Loucy (cell line): Measurements from ENCODE around the gene ADORA2A.
A peak's percentile ranks its signal among the peaks of the same experiment; 100 is the strongest.

Experiments
- H2AFZ ChIP-seq: fragments of 200-600 bp; sonication (generic); 2 replicates; pipeline ENCODE4 v1.6.0; 2016; ENCODE audit warnings: antibody characterized with exemption, mild to moderate bottlenecking, low read length, moderate library complexity
- H3F3A ChIP-seq: fragments of 200-600 bp; 2 replicates; pipeline ENCODE4 v1.6.0; 2016; ENCODE audit warnings: antibody characterized with exemption, low read depth, mild to moderate bottlenecking
- H3K27me3 ChIP-seq: fragments of 200-600 bp; sonication (generic); 2 replicates; pipeline ENCODE4 v1.6.1; 2014; ENCODE audit warnings: low read length, mild to moderate bottlenecking; ENCODE audit not compliant: insufficient read depth, poor library complexity, severe bottlenecking
- H3K36me3 ChIP-seq: fragments of 200-600 bp; sonication (generic); 2 replicates; pipeline ENCODE4 v1.6.1; 2016; ENCODE audit warnings: low read length; ENCODE audit not compliant: insufficient read depth
- H3K4me1 ChIP-seq: fragments of 200-600 bp; sonication (generic); 2 replicates; pipeline ENCODE4 v1.5.1; 2014; ENCODE audit warnings: low read length, mild to moderate bottlenecking; ENCODE audit not compliant: insufficient read depth, poor library complexity, severe bottlenecking
- H3K4me2 ChIP-seq: fragments of 200-600 bp; sonication (generic); 2 replicates; pipeline ENCODE4 v1.6.0; 2014; ENCODE audit warnings: antibody characterized with exemption, low read length, low read depth, mild to moderate bottlenecking; ENCODE audit not compliant: poor library complexity, severe bottlenecking
- H3K4me3 ChIP-seq: fragments of 200-600 bp; sonication (generic); 2 replicates; pipeline ENCODE4 v1.5.1; 2014; ENCODE audit warnings: low read length, mild to moderate bottlenecking, mixed read lengths; ENCODE audit not compliant: poor library complexity, severe bottlenecking
- H3K79me2 ChIP-seq: fragments of 200-600 bp; sonication (generic); 2 replicates; pipeline ENCODE4 v1.6.1; 2014; ENCODE audit warnings: low read length; ENCODE audit not compliant: insufficient read depth
- H3K9ac ChIP-seq: fragments of 200-600 bp; sonication (generic); 2 replicates; pipeline ENCODE4 v1.6.0; 2014; ENCODE audit warnings: mild to moderate bottlenecking, low read depth, low read length, moderate library complexity; ENCODE audit not compliant: poor library complexity, severe bottlenecking
- H3K9me2 ChIP-seq: fragments of 200-600 bp; sonication (generic); replicated peaks from 2 replicates; pipeline ENCODE4 v1.6.1; 2016; ENCODE audit warnings: low read depth, low read length, mixed read lengths
- H3K9me3 ChIP-seq: fragments of 200-600 bp; sonication (generic); 2 replicates; pipeline ENCODE4 v1.6.1; 2014; ENCODE audit warnings: mild to moderate bottlenecking, antibody characterized with exemption, low read length, low read depth; ENCODE audit not compliant: insufficient read depth
- H4K20me1 ChIP-seq: fragments of 200-600 bp; sonication (generic); 2 replicates; pipeline ENCODE4 v1.6.0; 2014; ENCODE audit warnings: antibody characterized with exemption, low read length, mild to moderate bottlenecking; ENCODE audit not compliant: insufficient read depth, poor library complexity, severe bottlenecking
- EZH2phosphoT487 ChIP-seq: fragments of 200-600 bp; IDR thresholded peaks from 2 replicates; pipeline ENCODE4 v1.6.1; 2018; ENCODE audit warnings: antibody characterized with exemption, mild to moderate bottlenecking, moderate library complexity, borderline replicate concordance
- TF ChIP-seq, protein P1 (sequence below): fragments of 200-600 bp; sonication (generic); conservative IDR thresholded peaks from 2 replicates; pipeline ENCODE4 v1.5.1; 2014; ENCODE audit warnings: mild to moderate bottlenecking, antibody characterized with exemption, low read length

The ADORA2A gene

GRCh38 chr22:24442352-24442744, 14.9 kb downstream of the ADORA2A start:
- peak overlapping the region; percentile 5 for H3K4me2 ChIP-seq
- H3K79me2 ChIP-seq: no peaks in the 10 kb centered on the region
- no peaks in the 10 kb centered on the region for H3K9me2 ChIP-seq
- peaks cover 77% of the 10 kb centered on the region for H3K4me1 ChIP-seq
- peaks cover 11% of the 10 kb centered on the region; the same call in 1 of the 2 replicates for H3F3A ChIP-seq
- no peak overlapping the region for H2AFZ ChIP-seq
- H3K9me3 ChIP-seq: no peaks in the 10 kb centered on the region
- no peaks in the 10 kb centered on the region for H3K27me3 ChIP-seq
- no peaks in the 10 kb centered on the region for H4K20me1 ChIP-seq
- no peak overlapping the region for H3K4me3 ChIP-seq
- H3K9ac ChIP-seq: peak overlapping the region; percentile 49
- TF ChIP-seq, protein P1, sequence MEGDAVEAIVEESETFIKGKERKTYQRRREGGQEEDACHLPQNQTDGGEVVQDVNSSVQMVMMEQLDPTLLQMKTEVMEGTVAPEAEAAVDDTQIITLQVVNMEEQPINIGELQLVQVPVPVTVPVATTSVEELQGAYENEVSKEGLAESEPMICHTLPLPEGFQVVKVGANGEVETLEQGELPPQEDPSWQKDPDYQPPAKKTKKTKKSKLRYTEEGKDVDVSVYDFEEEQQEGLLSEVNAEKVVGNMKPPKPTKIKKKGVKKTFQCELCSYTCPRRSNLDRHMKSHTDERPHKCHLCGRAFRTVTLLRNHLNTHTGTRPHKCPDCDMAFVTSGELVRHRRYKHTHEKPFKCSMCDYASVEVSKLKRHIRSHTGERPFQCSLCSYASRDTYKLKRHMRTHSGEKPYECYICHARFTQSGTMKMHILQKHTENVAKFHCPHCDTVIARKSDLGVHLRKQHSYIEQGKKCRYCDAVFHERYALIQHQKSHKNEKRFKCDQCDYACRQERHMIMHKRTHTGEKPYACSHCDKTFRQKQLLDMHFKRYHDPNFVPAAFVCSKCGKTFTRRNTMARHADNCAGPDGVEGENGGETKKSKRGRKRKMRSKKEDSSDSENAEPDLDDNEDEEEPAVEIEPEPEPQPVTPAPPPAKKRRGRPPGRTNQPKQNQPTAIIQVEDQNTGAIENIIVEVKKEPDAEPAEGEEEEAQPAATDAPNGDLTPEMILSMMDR: no peak
- TF ChIP-seq EZH2phosphoT487: no peak
- no peaks in the 10 kb centered on the region for H3K36me3 ChIP-seq

- Histone ChIP-seq H3K36me3 (no peaks in the 10 kb centered on the region), H3K4me3 (no peak overlapping the region), H4K20me1 (no peaks in the 10 kb centered on the region), H3K4me1 (peaks cover 64% of the 10 kb centered on the region), H3K9ac (no peak overlapping the region), H3K79me2 (no peaks in the 10 kb centered on the region), H3K27me3 (no peaks in the 10 kb centered on the region), H3K9me3 (no peaks in the 10 kb centered on the region), H3F3A (no peaks in the 10 kb centered on the region), H2AFZ (no peak overlapping the region), H3K4me2 (no peak overlapping the region), H3K9me2 (no peaks in the 10 kb centered on the region)
- no peak for TF ChIP-seq EZH2phosphoT487
- TF ChIP-seq, protein P1: no peak
Observed at GRCh38 chr22:24443668-24444067, 16.3 kb downstream of the ADORA2A start.

DNA sequence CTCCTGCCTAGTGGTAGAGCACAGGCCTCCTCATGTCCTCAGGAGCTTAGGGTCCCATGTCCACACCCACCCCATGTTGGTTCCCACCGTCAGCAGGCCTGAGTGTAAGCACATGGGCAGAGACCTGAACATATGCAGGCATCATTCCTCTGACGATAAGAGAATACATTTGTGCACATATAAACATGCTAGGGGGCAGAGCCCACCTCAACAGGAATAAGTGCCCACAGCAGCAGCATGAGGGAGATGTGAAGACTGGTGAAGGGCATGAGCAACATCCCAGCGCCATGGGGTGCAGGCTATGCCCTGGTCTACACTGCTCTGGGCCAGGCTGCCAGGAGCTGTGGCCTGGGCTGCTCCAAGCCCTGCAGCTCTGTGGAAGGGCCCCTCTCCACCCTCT, 16.9 kb downstream of the ADORA2A start:
- Histone ChIP-seq H3K9me3 (no peaks in the 10 kb centered on the region), H2AFZ (no peak overlapping the region), H3K36me3 (no peaks in the 10 kb centered on the region), H3K4me2 (no peak overlapping the region), H3K27me3 (no peaks in the 10 kb centered on the region), H3K9ac (peak overlapping the region; percentile 37), H3K79me2 (no peaks in the 10 kb centered on the region), H3K4me1 (peaks cover 62% of the 10 kb centered on the region), H3F3A (no peaks in the 10 kb centered on the region), H4K20me1 (no peaks in the 10 kb centered on the region), H3K9me2 (no peaks in the 10 kb centered on the region), H3K4me3 (no peak overlapping the region)
- no peak for TF ChIP-seq EZH2phosphoT487
- TF ChIP-seq, protein P1: no peak
